Measurements from ENCODE around the gene SLC5A6.

- TF ChIP-seq CTCF (IDR thresholded peaks at IDR 0.05), result no peak
- no peak for TF ChIP-seq POLR2A (IDR thresholded peaks at IDR 0.05)
- no peak for TF ChIP-seq EP300 (IDR thresholded peaks at IDR 0.05; ENCODE audit: low read depth)
These were observed 33.6 kb upstream of the SLC5A6 start for GRCh38 chr2:27245626-27246025.

Data from transverse colon (tissue), 3 donors.